RKO (cell line): ENCODE results near the gene SNCA.

Experiments used
- DNase-seq: peaks from one replicate; pipeline ENCODE4 v3.0.0-alpha.2; 2016; ENCODE audit warnings: low spot score

The SNCA gene

GRCh38 chr4:89813197-89813596 is 23.8 kb downstream of the SNCA start:
- no peak for DNase-seq

- no peak for DNase-seq
These were observed 29.4 kb downstream of the SNCA start for GRCh38 chr4:89807441-89808140.

GRCh38 chr4:89805297-89805696 is 31.7 kb downstream of the SNCA start:
- DNase-seq = no peak

GRCh38 chr4:89803915-89804314 is 33.0 kb downstream of the SNCA start:
- DNase-seq = no peak

GRCh38 chr4:89803036-89803435 is 33.9 kb downstream of the SNCA start:
- DNase-seq = no peak

- DNase-seq = no peak
These were observed 36.3 kb downstream of the SNCA start for GRCh38 chr4:89800527-89801103.

- DNase-seq = no peak
These were observed 36.9 kb downstream of the SNCA start for GRCh38 chr4:89800012-89800516.

GRCh38 chr4:89799071-89799470 is 37.9 kb downstream of the SNCA start:
- DNase-seq = no peak

- DNase-seq = no peak
These were observed 39.8 kb downstream of the SNCA start for GRCh38 chr4:89797117-89797516.

- no peak for DNase-seq
These were observed 48.5 kb downstream of the SNCA start for GRCh38 chr4:89788206-89789072.

- no peak for DNase-seq
These were observed 52.2 kb downstream of the SNCA start for GRCh38 chr4:89784686-89785231.

GRCh38 chr4:89781321-89781720 is 55.6 kb downstream of the SNCA start:
- peak; percentile 8 for DNase-seq

- no peak for DNase-seq
These were observed 63.2 kb downstream of the SNCA start for GRCh38 chr4:89773805-89774204.

- no peak for DNase-seq
These were observed 67.1 kb downstream of the SNCA start for GRCh38 chr4:89769856-89770255.

- no peak for DNase-seq
These were observed 69.0 kb downstream of the SNCA start for GRCh38 chr4:89767924-89768323.

GRCh38 chr4:89765966-89766365 is 71.0 kb downstream of the SNCA start:
- DNase-seq = no peak

- no peak for DNase-seq
These were observed 71.4 kb downstream of the SNCA start for GRCh38 chr4:89765528-89765927.

- DNase-seq = no peak
These were observed 74.7 kb downstream of the SNCA start for GRCh38 chr4:89762311-89762710.

GRCh38 chr4:89759426-89759825 is 77.5 kb downstream of the SNCA start:
- DNase-seq = no peak

GRCh38 chr4:89757154-89757719 is 79.7 kb downstream of the SNCA start:
- DNase-seq = no peak

- peak; percentile 5 for DNase-seq
These were observed 81.7 kb downstream of the SNCA start for GRCh38 chr4:89755220-89755619.

- DNase-seq = no peak
These were observed 82.4 kb downstream of the SNCA start for GRCh38 chr4:89754531-89754930.
